ENCODE measurements around the gene CCDC88C.

CCDC88C gene

GRCh38 chr14:91371011-91371989 lies 46.3 kb downstream of the CCDC88C start:
- H3K4me3 ChIP-seq (ENCODE audit: low read depth, low read length), result no peak overlapping the region; the same call in 1 of the 2 replicates
- DNase-seq (ENCODE audit: low read depth), result no peak
- TF ChIP-seq CTCF (IDR thresholded peaks at IDR 0.05; ENCODE audit: insufficient read depth, low read depth, low read length, missing control alignments), result no peak

GRCh38 chr14:91369628-91370445 lies 47.8 kb downstream of the CCDC88C start:
- peak overlapping the region; percentile 26 for H3K4me3 ChIP-seq (ENCODE audit: low read depth, low read length)

GRCh38 chr14:91368776-91369416 lies 48.7 kb downstream of the CCDC88C start:
- DNase-seq (ENCODE audit: low read depth), result no peak
- no peak for TF ChIP-seq CTCF (IDR thresholded peaks at IDR 0.05; ENCODE audit: insufficient read depth, low read depth, low read length, missing control alignments)
- no peak overlapping the region for H3K4me3 ChIP-seq (ENCODE audit: low read depth, low read length)

More at GRCh38 chr14:91369628-91370445, 47.8 kb downstream of the CCDC88C start:
- DNase-seq (ENCODE audit: low read depth), result peak; percentile 58
- no peak for TF ChIP-seq CTCF (IDR thresholded peaks at IDR 0.05; ENCODE audit: insufficient read depth, low read depth, low read length, missing control alignments)

- peak; percentile 96 for DNase-seq (ENCODE audit: low read depth)
- TF ChIP-seq CTCF (IDR thresholded peaks at IDR 0.05; ENCODE audit: insufficient read depth, low read depth, low read length, missing control alignments), result no peak
- peak overlapping the region; percentile 10; the same call in 1 of the 2 replicates for H3K4me3 ChIP-seq (ENCODE audit: low read depth, low read length)
Measured at GRCh38 chr14:91367173-91368171, 50.1 kb downstream of the CCDC88C start.

GRCh38 chr14:91366749-91367148 lies 50.9 kb downstream of the CCDC88C start:
- TF ChIP-seq CTCF (IDR thresholded peaks at IDR 0.05; ENCODE audit: insufficient read depth, low read depth, low read length, missing control alignments), result no peak
- DNase-seq (ENCODE audit: low read depth), result no peak
- H3K4me3 ChIP-seq (ENCODE audit: low read depth, low read length), result no peak overlapping the region; the same call in 1 of the 2 replicates

All from GM12865 (cell line).